OCI-LY7 (cell line): Measurements from ENCODE around the gene FAM241A.

Experiments
- CTCF ChIP-seq: fragments of 200-600 bp; sonication (generic); conservative IDR thresholded peaks from 2 replicates; pipeline ENCODE4 v1.5.1; 2014; ENCODE audit warnings: mild to moderate bottlenecking, antibody characterized with exemption, low read length, moderate library complexity, mixed read lengths
- EZH2phosphoT487 ChIP-seq: fragments of 200-600 bp; sonication (generic); IDR thresholded peaks from 2 replicates; pipeline ENCODE4 v1.6.1; 2018; ENCODE audit warnings: low read depth, borderline replicate concordance, mild to moderate bottlenecking, mixed run types, antibody characterized with exemption, low read length, moderate library complexity, mixed read lengths

GRCh38 chr4:112185740-112186670 lies 40.8 kb downstream of the FAM241A start:
- TF ChIP-seq CTCF (no peak), EZH2phosphoT487 (no peak)
